MCF 10A (cell line): ENCODE data around the gene TRERF1. TPM values are rescaled to one million over a fixed set of nuclear protein-coding genes. Genes with fewer than 3 reads are reported as not detected.

Experiments used
- BruUV-seq: library from RNA; stranded (reverse); fragments of 400-500 nt; replicated peaks from 2 replicates; lab custom pipeline; 2021; lab: Mats Ljungman, UMichigan
- CTCF ChIA-PET: fragments of 300-600 bp; sonication (Branson Sonifier 250); formaldehyde crosslinking; extraction: SDS; loops from one replicate; lab custom pipeline; 2021; ENCODE audit warnings: antibody characterized with exemption, inconsistent platforms; lab: Yijun Ruan, JAX
- POLR2A ChIA-PET: fragments of 300-600, 350-650 bp; sonication (Branson Sonifier 250); formaldehyde crosslinking; extraction: SDS; loops from one replicate; lab custom pipeline; 2020; ENCODE audit warnings: antibody characterized with exemption, inconsistent platforms; lab: Yijun Ruan, JAX
- DNase-seq: peaks from one replicate; pipeline ENCODE4 v3.0.0-alpha.2; 2018; ENCODE audit not compliant: unreplicated experiment
- H3K27ac Mint-ChIP-seq: one replicate; pipeline ENCODE4 v1.8.0; 2022; ENCODE audit warnings: mild to moderate bottlenecking, low read depth, mixed read lengths; ENCODE audit not compliant: unreplicated experiment
- H3K27me3 Mint-ChIP-seq: one replicate; pipeline ENCODE4 v1.8.0; 2022; ENCODE audit warnings: mixed read lengths; ENCODE audit not compliant: insufficient read depth, unreplicated experiment
- H3K36me3 Mint-ChIP-seq: one replicate; pipeline ENCODE4 v1.8.0; 2022; ENCODE audit warnings: mild to moderate bottlenecking, moderate library complexity, mixed read lengths; ENCODE audit not compliant: insufficient read depth, unreplicated experiment
- H3K4me1 Mint-ChIP-seq: one replicate; pipeline ENCODE4 v1.8.0; 2022; ENCODE audit warnings: mixed read lengths; ENCODE audit not compliant: insufficient read depth, unreplicated experiment
- H3K4me3 Mint-ChIP-seq: one replicate; pipeline ENCODE4 v1.8.0; 2022; ENCODE audit warnings: mild to moderate bottlenecking, moderate library complexity, mixed read lengths; ENCODE audit not compliant: unreplicated experiment
- H3K9me3 Mint-ChIP-seq: one replicate; pipeline ENCODE4 v1.8.0; 2022; ENCODE audit warnings: mixed read lengths; ENCODE audit not compliant: unreplicated experiment
- CTCF ChIP-seq: fragments of 200-600 bp; IDR thresholded peaks from one replicate; pipeline ENCODE4 v1.8.0; 2022; ENCODE audit warnings: antibody characterized with exemption, mild to moderate bottlenecking; ENCODE audit not compliant: unreplicated experiment
- intact Hi-C: fragments of 100-400 bp; cut with micrococcal nuclease; formaldehyde crosslinking; loops from 2 replicates; pipeline ENCODE4 v1.14.1; 2022
- total RNA-seq: library from RNA; stranded (reverse); gene quantifications from 2 replicates; pipeline ENCODE4 v1.2.3, GENCODE V29; 2022

Gene TRERF1
- total RNA-seq, 1 experiment from 2014 or later, result 9.4 TPM

- Mint-ChIP-seq H3K4me1 (peaks cover 37% of the 10 kb centered on the region), H3K9me3 (no peaks in the 10 kb centered on the region), H3K27ac (no peak overlapping the region), H3K4me3 (no peak overlapping the region), H3K36me3 (peaks cover 25% of the 10 kb centered on the region), H3K27me3 (no peaks in the 10 kb centered on the region)
- DNase-seq, result no peak
- ChIA-PET CTCF (no interaction called here), POLR2A (no interaction called here)
- BruUV-seq, result no TSS peak
- intact Hi-C loops, result no loop called here
- no peak for TF ChIP-seq CTCF
Observed at GRCh38 chr6:42409581-42409980, 42.1 kb downstream of the TRERF1 start.

GRCh38 chr6:42407379-42407778 is 44.3 kb downstream of the TRERF1 start:
- intact Hi-C loops, result no loop called here
- H3K27ac Mint-ChIP-seq, result peak overlapping the region; percentile 74

GRCh38 chr6:42406306-42407280 is 45.1 kb downstream of the TRERF1 start:
- Mint-ChIP-seq H3K36me3 (peaks cover 14% of the 10 kb centered on the region), H3K4me3 (peak overlapping the region; percentile 35), H3K27ac (peak overlapping the region; percentile 74), H3K27me3 (no peaks in the 10 kb centered on the region), H3K9me3 (no peaks in the 10 kb centered on the region), H3K4me1 (peaks cover 52% of the 10 kb centered on the region)
- BruUV-seq, result no TSS peak
- ChIA-PET CTCF (interaction anchor here (0.7 to 1.8 kb wide), 3 partner anchors 23 to 181 kb away, joined by 3 to 7 read pairs (median 4); no protein-coding TSS in a partner anchor), POLR2A (interaction anchor here (0.6 to 7.5 kb wide), 10 partner anchors 9 to 192 kb away, joined by 3 to 227 read pairs (median 4); partner anchors contain the start of genes TRERF1 and UBR2)
- no peak for TF ChIP-seq CTCF
- DNase-seq, result peak; percentile 59
- intact Hi-C loops, result no loop called here

More at GRCh38 chr6:42407379-42407778, 44.3 kb downstream of the TRERF1 start:
- POLR2A ChIA-PET, result interaction anchor here (1.0 to 7.5 kb wide), 5 partner anchors 8 to 158 kb away, joined by 3 to 227 read pairs (median 5); partner anchors contain the start of gene TRERF1
- no peaks in the 10 kb centered on the region for H3K27me3 Mint-ChIP-seq
- no peaks in the 10 kb centered on the region for H3K9me3 Mint-ChIP-seq
- no TSS peak for BruUV-seq
- no peak for TF ChIP-seq CTCF
- peak; percentile 63 for DNase-seq
- CTCF ChIA-PET, result interaction anchor here (1.8 kb wide), 1 partner anchor 140 kb away, joined by 7 read pairs; no protein-coding TSS in a partner anchor
- peak overlapping the region; percentile 35 for H3K4me3 Mint-ChIP-seq
- H3K36me3 Mint-ChIP-seq, result peaks cover 22% of the 10 kb centered on the region
- H3K4me1 Mint-ChIP-seq, result peaks cover 49% of the 10 kb centered on the region

- Mint-ChIP-seq H3K36me3 (peaks cover 9% of the 10 kb centered on the region), H3K4me1 (peaks cover 62% of the 10 kb centered on the region)
- BruUV-seq, result no TSS peak
Observed at GRCh38 chr6:42405021-42405420, 46.7 kb downstream of the TRERF1 start.

More at GRCh38 chr6:42405021-42405420, 46.7 kb downstream of the TRERF1 start:
- Mint-ChIP-seq H3K27me3 (no peaks in the 10 kb centered on the region), H3K4me3 (peak overlapping the region; percentile 70), H3K9me3 (no peaks in the 10 kb centered on the region), H3K27ac (peak overlapping the region; percentile 74)
- POLR2A ChIA-PET, result interaction anchor here (0.7 to 7.5 kb wide), 27 partner anchors 8 to 191 kb away, joined by 3 to 227 read pairs (median 5); partner anchors contain the start of genes TRERF1 and UBR2
- TF ChIP-seq CTCF, result no peak
- peak; percentile 15 for DNase-seq
- intact Hi-C loops, result no loop called here
- CTCF ChIA-PET, result interaction anchor here (1.4 to 3.6 kb wide), 9 partner anchors 15 to 178 kb away, joined by 4 to 36 read pairs (median 6); no protein-coding TSS in a partner anchor
